NCI-H1436 treated with DMSO at 0.1 percent for 48 hours (cell line): ENCODE data around the gene ZBTB44.
"Not testable (repeated sequence)": the region's sequence is repeated elsewhere in the genome, so short reads cannot be mapped to it uniquely, and the experiment has no call there.

Experiments
- DNase-seq: peaks from one replicate; lab custom pipeline; 2025; lab: John Stamatoyannopoulos, UW

ZBTB44 gene

GRCh38 chr11:130199792-130200191 is 114.9 kb downstream of the ZBTB44 start:
- DNase-seq = no peak

DNA sequence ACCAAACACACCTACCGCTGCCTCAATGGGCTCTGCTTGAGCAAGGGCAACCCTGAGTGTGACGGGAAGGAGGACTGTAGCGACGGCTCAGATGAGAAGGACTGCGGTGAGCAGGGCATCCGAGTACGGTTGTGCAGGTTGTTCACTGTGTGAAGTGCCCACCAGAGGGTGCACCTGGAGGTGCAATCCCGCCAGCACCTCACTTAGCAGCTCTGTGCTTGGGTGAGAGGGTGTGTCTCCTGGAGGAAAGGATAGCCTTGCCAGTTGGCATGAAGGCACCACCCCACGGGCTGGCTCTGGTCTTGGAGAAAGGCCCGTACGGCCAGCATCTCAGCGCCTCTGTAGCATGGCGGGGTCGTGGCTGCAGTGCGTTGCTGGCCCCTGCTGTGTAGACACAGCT is 115.8 kb downstream of the ZBTB44 start:
- DNase-seq = no peak

DNA sequence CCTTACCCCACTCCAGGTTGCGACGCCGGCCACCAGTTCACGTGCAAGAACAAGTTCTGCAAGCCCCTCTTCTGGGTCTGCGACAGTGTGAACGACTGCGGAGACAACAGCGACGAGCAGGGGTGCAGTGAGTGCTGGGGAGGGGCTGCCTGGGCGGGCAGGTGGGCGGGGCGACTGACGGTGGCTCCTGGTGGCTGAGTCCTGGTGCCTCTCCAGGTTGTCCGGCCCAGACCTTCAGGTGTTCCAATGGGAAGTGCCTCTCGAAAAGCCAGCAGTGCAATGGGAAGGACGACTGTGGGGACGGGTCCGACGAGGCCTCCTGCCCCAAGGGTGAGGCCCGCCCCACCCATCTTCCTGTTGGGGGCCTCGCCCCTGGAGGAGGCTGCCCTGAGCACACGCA is 116.4 kb downstream of the ZBTB44 start:
- no peak for DNase-seq

DNA sequence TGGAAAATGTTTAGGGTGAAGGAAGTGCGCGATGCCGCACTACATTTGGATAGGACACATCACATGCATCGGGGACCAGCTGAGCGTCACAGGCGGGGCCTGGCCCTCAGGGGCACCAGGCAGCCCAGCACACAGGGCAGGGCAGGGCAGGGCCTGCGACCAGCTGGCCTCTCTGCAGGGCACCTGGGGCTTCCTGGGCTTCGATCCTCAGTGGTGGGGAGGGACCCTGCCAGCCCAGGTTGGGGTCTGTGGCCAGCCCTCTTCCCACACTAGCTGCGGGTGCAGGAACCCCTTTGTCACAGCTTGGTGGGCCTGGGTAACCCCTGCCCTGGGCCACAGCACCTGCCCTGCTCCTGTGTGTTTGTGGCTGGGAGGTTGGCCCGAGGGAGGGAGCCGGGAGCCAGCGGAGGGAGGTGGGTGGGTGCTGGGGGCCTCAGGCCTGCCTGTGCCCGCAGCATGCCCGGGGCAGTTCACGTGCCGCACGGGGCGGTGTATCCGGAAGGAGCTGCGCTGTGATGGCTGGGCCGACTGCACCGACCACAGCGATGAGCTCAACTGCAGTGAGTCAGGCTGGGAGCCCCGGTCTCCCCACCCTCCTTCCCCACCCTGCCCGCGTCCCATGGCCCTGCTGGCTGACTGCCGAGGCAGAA is 117.2 kb downstream of the ZBTB44 start:
- no peak for DNase-seq

DNA sequence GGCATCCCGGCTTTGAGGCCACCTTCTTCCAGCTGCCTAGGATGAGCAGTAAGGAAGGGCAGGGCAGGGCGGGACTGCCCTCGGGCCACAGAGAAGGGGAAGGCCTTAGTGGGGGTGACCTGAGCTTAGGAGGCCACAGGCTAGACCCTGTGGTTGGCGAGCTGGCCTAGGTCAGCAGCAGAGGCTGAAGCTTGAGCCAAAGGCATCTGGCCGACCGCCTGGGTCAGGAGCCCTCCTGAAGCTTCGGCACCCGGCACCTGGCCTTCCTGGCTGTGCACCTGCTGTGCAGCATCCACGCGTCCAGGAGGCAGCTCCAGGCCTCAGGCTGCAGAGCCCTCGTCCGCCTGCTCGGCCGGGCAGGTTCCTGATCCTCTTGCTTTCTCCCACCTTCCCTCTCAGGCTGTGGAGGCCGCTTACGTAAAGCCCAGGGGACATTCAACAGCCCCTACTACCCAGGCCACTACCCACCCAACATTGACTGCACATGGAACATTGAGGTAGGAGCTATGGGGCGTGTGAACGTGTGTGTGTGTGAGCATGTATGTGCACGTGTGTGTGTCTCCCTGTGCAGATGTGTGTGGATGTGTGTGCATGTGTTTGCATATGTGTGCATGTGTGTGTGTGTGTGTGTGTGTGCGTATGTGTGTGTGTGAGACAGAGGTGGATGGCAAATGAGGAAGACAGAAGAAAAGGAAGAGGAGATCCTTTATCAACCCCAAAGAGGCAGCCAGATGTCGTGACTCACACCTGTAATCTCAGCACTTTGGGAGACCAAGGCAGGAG is 120.3 kb downstream of the ZBTB44 start:
- no peak for DNase-seq

DNA sequence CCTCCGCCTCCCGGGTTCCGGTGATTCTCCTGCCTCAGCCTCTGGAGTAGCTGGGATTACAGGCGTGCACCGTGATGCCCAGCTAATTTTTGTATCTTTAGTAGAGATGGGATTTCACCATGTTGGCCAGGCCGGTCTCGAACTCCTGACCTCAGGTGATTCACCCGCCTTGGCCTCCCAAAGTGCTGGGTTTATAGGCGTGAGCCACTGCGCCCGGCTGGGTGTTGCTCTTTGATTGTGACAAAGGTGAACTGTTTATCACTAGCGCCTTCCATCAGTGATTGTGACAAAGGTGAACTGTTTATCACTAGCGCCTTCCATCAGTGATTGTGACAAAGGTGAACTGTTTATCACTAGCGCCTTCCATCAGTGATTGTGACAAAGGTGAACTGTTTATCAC is 121.2 kb downstream of the ZBTB44 start:
- DNase-seq = not testable (repeated sequence)

- DNase-seq = no peak
These were observed 121.9 kb downstream of the ZBTB44 start for GRCh38 chr11:130192845-130193267.

GRCh38 chr11:130191896-130192295 is 122.8 kb downstream of the ZBTB44 start:
- DNase-seq = no peak

GRCh38 chr11:130190371-130190881 is 124.3 kb downstream of the ZBTB44 start:
- DNase-seq = no peak

DNA sequence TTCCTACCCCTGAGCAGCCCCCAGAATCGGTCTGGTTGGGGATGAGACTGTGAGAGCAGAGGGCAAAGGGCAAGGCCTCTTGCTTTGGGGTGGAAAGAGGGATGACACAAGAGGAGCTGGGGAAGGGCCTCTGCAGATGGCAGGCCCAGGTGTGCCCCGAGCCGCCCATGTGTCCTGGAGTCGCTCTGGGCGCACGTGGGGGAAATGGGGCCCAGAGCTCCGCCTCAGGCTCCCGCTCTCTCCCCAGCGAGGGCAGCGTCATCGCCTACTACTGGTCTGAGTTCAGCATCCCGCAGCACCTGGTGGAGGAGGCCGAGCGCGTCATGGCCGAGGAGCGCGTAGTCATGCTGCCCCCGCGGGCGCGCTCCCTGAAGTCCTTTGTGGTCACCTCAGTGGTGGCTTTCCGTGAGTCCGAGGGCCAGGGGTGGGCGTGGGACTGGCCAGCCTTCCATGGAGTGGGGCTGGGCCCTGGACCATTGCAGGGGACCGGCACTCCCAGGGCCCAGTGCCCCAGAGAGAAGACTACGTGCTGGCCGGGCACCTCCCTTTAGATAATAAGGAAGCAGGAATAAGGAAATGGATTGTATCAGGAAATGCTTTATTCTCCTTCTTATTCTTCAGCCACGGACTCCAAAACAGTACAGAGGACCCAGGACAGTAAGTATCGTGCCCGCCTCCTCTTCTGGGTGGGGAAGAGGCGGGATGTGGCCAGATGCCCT is 125.1 kb downstream of the ZBTB44 start:
- no peak for DNase-seq

- no peak for DNase-seq
These were observed 126.0 kb downstream of the ZBTB44 start for GRCh38 chr11:130188585-130189347.

DNA sequence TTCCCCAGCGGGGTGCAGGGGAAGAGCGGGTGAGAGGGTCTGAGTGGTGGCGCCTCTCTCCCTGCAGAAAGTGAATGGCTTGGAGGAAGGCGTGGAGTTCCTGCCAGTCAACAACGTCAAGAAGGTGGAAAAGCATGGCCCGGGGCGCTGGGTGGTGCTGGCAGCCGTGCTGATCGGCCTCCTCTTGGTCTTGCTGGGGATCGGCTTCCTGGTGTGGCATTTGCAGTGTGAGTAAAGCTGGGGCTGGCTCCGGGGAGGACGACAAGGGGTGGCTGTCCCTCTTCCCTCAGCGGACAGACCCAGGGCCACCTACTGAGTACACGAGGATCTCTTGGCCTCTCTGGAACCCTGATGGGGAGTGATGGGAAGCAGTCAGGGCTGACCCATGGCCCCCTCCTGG is 126.7 kb downstream of the ZBTB44 start:
- no peak for DNase-seq

DNA sequence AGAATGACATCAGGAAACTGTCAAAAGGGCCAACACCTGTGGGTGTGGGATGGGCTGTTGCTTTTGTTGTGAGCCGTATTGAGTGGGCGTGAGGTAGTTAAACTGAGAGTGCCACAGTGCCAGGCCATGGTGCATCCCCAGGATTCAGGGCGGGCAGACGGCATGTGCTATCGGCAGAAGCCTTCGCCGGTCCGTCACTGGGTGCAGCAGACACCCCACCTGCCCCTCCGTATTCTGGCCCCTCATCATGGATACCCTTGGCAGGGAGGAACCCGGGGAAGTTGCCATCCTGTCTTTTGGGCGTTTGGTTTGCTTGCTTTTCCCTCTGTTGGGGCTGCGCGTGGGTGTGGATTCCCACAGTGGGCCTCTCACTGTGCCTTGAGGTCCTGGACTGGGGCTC is 127.6 kb downstream of the ZBTB44 start:
- DNase-seq = no peak

DNA sequence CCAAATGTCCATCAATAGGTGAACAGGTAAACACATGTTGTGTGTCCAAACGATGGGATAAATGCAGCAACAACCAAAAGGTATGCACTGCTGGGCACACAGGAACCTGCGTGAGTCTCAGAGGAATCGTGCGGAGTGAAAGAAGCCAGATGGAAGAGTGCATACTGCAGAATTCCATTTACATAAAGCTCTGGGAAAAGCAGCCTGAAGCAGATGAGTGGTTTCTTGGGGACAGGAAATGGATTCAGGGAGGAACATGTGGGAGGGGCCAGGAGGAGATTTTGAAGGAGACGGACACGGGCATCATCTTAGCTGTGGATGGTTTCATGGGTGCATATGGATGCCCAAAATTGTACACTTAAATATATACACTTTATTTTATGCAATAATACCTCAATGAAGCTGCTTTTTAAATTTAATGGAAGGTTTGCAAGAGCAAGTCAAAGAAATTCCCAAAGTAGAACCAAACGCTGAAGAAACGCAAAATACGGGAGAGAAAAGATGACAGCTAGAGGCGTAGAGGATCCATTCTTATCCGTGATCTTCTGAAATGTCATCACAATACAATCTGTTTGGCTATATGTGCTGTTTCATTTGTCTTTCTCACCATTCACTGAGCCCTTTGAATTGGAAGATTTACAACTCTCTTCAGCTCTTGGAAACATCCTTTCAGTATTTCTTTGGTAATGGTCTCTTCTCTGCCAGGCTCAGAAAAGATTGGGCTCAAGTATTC is 130.7 kb downstream of the ZBTB44 start:
- no peak for DNase-seq

DNA sequence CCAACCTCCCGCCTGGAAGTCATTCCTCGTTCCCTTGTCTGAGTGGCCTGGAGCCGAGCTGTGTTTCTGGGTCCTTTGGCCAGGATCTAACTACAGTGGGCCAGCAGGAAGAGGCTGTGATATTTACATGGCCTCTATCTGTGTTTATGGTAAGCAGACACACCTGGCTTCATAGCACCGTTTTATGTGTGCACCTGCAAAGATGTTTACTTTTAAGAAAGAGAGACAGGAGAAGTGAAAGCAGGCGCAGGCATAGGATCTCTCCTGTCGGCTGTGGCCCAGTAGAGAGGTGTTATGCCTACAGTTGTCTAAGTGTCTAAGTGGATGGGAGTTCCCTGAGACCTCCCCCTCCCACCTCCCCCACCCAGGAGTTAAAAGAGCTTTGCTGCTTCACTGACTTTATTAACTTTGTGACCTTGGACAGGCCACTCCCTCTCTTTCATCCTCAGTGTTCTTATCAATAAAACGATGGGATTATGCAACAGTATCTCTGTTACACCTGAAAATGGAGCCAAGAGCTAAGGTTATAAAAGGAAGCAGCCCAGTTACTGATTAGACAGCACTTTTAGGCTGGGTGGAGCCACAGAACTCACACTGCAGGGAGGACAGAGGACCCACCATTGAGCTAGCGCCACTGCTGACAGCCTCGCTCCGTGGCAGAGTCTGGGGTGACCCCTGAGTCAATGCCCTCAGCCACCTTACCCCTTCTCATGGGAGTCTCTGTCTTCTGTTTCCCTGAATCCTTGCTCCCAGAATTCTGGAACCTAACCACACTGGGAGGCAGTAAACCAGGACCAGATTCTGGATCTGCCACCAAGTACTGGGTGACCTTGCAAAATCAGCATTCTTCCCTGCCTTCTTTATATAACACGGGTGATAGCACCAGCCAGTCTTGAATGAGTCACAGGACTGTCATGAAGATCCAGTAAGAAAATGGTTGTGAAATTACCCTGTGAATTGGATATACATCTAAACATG is 133.1 kb downstream of the ZBTB44 start:
- DNase-seq = peak; percentile 33

GRCh38 chr11:130180896-130181294 is 133.8 kb downstream of the ZBTB44 start:
- DNase-seq = no peak

GRCh38 chr11:130180491-130180890 is 134.2 kb downstream of the ZBTB44 start:
- no peak for DNase-seq

DNA sequence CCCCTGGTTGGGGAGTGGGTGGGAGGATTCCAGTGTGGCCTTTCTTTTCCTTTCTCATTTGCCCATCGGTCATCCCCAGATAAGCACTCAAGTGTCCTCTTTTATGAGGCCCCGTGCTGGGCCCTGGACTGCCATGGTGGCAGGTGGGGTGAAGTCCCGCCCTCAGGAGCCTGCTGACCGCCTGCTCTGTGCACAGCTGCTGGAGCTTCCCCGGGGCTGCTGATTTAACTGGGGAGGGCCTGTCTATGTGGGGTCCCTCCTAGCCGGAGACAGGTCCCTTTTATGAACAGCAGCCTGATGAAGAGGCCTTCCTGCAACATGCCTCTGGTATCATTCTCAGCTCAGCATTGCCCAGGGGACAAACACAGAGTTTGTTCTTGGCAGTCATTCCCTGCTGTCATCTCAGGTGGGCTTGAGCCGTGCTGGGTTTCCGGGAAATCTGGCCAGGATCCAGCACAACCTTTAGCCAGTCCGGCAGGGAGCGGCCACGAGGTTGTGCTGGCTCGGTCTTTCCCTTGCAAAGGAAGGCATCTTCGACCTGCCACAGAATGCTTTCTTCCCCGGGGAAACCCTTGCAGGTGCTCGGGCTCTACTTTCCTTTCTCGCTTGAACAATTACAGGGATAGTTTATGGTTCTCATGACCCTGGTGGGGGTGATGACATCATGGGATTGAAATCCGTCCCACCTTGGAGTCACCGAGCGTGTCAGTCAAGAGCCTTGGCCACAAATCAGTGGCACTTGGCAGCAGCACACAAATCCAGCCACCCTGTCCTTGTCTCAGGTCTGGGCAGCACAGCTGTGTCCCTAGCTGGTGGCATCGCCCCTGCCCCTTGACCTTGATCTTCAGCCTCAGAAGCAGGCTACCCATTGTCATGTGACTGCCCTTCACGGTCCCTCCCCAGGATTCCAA is 135.1 kb downstream of the ZBTB44 start:
- DNase-seq = no peak
